ENCODE measurements around the gene TRIM2. TPM values are rescaled to one million over a fixed set of nuclear protein-coding genes. Genes with fewer than 3 reads are reported as not detected.
A peak's percentile ranks its signal among the peaks of the same experiment; 100 is the strongest.

The TRIM2 gene
- total RNA-seq, 4 donors from 2014 or later: 14.8 to 45.4 (median 26.5) TPM

GRCh38 chr4:153229545-153229944, 25.3 kb downstream of the TRIM2 start:
- no peak for TF ChIP-seq CTCF (IDR thresholded peaks at IDR 0.05)
- ATAC-seq (ENCODE audit: low FRiP score) (no peak), DNase-seq (ENCODE audit: low spot score) (no peak)

GRCh38 chr4:153232768-153233167, 28.5 kb downstream of the TRIM2 start:
- ATAC-seq (ENCODE audit: low FRiP score) (peak; percentile 6), DNase-seq (ENCODE audit: low spot score) (no peak)
- no peak for TF ChIP-seq CTCF (IDR thresholded peaks at IDR 0.05)

- DNase-seq (ENCODE audit: low spot score) (no peak), ATAC-seq (ENCODE audit: low FRiP score) (peak; percentile 89)
- no peak for TF ChIP-seq CTCF (IDR thresholded peaks at IDR 0.05)
These were observed 29.6 kb downstream of the TRIM2 start for GRCh38 chr4:153233761-153234371.

- TF ChIP-seq CTCF (IDR thresholded peaks at IDR 0.05): no peak
- ATAC-seq (ENCODE audit: low FRiP score): no peak
- no peak for DNase-seq (ENCODE audit: low spot score)
These were observed 30.6 kb downstream of the TRIM2 start for GRCh38 chr4:153234885-153235284.

GRCh38 chr4:153238135-153238919, 34.1 kb downstream of the TRIM2 start:
- no peak for TF ChIP-seq CTCF (IDR thresholded peaks at IDR 0.05)

GRCh38 chr4:153239409-153239808, 35.2 kb downstream of the TRIM2 start:
- no peak for TF ChIP-seq CTCF (IDR thresholded peaks at IDR 0.05)
- no peak for DNase-seq (ENCODE audit: low spot score)
- ATAC-seq (ENCODE audit: low FRiP score): no peak

More at GRCh38 chr4:153238135-153238919, 34.1 kb downstream of the TRIM2 start:
- ATAC-seq (ENCODE audit: low FRiP score) (no peak), DNase-seq (ENCODE audit: low spot score) (no peak)

GRCh38 chr4:153241295-153241694, 37.1 kb downstream of the TRIM2 start:
- ATAC-seq (ENCODE audit: low FRiP score) (no peak), DNase-seq (ENCODE audit: low spot score) (no peak)
- no peak for TF ChIP-seq CTCF (IDR thresholded peaks at IDR 0.05)
